HFF-Myc (cell line): ENCODE measurements around the gene CYBA.

Experiments used
- DNase-seq: peaks from one replicate; pipeline ENCODE4 v3.0.0-alpha.2; 2011; ENCODE audit warnings: low read depth; ENCODE audit errors: extremely low read depth
- H3K4me3 ChIP-seq: replicated peaks from 2 replicates; pipeline ENCODE4 v1.5.1; 2011; ENCODE audit warnings: low read depth, mild to moderate bottlenecking, control low read depth, low read length
- TF ChIP-seq, protein P1 (sequence below): IDR thresholded peaks from 2 replicates; pipeline ENCODE4 v1.5.1; 2012; ENCODE audit warnings: mild to moderate bottlenecking, low read depth, low read length, control low read depth; ENCODE audit errors: missing control alignments

CYBA gene

DNA sequence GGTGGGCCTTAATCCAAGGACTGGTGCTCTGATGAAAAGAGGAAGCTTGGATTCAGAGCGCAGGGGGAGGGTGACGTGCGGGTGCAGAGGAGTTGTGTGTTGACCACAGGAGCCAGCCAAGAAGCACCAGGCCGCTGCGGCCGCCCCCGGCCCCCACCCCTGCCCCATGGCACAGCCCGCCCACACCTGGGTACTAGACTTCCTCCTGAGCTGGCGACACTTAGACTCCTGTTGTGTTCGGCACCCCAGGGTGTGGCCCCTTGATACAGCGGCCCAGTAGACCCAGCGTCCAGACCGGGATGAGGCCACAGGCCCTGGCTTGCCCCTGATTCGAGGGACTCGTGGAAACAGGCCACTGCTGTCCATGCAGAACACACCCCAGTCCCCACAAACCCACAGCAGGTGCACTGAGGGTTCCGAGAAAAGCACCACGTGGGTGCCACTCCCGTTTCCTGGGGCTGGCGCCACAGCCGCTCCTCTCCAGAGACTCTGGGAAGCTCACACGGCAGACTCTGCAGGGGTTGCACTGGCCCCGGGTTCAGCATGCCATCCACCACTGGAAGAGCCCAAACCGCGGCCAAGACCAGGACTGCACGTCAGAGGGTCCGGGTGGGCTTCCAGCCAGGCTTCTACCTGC lies 41.2 kb upstream of the CYBA start:
- H3K4me3 ChIP-seq, result no peak overlapping the region
- TF ChIP-seq, protein P1, sequence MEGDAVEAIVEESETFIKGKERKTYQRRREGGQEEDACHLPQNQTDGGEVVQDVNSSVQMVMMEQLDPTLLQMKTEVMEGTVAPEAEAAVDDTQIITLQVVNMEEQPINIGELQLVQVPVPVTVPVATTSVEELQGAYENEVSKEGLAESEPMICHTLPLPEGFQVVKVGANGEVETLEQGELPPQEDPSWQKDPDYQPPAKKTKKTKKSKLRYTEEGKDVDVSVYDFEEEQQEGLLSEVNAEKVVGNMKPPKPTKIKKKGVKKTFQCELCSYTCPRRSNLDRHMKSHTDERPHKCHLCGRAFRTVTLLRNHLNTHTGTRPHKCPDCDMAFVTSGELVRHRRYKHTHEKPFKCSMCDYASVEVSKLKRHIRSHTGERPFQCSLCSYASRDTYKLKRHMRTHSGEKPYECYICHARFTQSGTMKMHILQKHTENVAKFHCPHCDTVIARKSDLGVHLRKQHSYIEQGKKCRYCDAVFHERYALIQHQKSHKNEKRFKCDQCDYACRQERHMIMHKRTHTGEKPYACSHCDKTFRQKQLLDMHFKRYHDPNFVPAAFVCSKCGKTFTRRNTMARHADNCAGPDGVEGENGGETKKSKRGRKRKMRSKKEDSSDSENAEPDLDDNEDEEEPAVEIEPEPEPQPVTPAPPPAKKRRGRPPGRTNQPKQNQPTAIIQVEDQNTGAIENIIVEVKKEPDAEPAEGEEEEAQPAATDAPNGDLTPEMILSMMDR, result no peak

DNA sequence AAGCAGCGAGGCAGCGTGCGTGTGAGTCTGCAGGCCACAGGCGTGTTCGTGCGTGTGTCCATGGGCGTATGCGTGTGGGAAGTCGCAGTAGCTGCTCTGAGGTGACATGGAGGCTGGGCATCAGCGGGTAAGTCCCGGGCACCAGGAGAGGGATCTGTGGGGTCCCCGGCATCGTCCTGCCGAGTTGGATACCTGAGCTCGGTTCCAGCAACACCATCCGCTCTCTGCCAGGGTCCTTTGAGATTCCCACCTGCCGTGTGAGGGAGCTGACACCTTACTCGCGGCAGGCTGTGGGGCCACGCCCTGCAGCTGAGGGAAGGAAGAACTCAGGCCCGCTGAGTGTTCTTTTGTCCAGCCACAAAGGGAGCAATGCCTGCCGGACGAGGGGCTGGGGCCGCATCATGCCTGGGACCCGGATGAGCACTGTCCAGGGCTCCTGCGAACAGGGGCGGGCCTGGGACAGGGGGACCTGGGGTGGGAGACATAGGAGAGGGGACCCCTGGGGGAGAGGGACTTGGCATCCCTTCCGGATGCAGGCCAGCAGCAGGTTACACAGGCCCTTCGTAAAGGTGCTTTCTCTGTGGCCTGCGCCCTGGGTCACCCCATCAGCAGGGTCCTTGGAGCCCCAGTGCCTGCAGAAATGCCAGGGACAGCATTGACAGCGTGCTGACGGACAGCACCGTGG lies 40.4 kb upstream of the CYBA start:
- TF ChIP-seq, protein P1, result no peak
- no peak for DNase-seq

More for the DNA sequence above, 41.2 kb upstream of the CYBA start:
- no peak for DNase-seq

DNA sequence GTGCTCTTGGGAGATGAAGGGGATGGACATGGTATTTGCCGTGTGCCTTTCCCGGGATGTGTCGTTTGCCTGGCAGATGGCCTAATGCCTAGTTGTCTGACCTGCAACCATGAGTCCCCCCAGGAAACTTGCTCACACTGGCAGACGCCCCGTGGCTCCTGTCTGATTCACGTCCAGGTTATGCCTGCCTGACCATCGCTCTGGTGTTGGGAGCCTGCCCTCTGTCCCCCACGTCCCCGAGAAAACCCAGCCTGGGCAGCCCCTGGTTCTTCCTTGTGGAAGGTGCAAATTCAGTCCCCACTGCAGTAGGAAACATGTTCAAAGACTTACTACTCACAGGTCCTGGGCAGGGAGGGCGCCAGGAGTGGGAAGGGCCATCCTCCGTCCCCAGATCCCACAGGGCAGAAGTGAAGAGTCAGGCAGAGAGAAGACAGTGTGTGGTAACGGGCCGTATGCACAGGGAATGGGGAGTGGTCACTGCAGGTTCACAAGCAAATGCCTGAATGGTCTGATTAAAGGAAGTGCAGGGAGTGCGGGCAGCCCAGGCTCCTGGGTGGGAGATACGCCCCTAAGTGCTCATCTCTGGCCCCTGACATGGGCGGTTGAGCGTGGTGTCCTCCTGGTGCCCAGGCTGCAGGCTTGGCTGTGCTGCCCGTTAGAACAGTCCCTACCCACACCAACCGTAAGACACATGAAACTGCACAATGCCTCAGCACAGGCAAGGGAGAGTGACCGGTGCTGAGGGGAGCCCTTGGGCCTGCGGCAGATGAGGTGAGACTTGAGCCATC lies 39.7 kb upstream of the CYBA start:
- no peak overlapping the region for H3K4me3 ChIP-seq
- TF ChIP-seq, protein P1, result no peak
- no peak for DNase-seq

More for the DNA sequence above, 40.4 kb upstream of the CYBA start:
- H3K4me3 ChIP-seq, result no peak overlapping the region

DNA sequence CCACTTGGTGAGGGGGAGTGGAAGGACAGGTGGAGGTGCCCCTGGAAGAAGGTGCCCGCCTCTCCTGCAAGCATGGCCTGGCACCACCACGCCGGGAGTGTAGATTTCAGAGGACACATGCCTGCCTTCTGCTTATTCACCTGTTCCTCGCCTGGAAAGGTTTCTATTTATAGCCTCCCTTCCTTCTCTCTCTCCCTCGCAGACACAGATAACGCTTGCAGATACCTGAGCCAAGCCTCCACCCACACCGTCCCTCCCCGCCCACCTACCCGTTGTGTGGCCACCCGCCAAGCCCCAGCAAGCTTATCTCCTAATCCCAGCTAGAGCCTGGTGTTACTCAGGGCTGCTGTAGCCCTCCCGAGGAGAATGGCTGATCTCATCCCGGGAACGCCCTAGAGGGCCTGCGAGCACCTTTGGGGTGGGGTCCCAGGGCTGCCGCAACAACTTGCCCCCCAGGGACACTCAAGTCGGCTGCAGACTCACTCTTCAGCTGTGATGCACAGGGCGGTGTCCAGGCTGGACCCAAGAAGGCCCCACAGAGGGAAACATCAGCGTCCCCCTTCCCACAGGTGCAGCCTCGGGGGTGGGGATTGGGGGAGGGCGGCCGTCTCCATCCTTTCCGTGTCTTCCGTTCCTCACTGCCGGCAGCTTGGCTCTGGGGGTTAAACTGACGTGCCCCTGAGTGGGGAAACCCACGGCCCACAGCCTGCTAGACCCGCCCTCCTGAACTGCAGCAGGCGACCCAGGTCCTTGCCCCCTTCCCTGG lies 37.3 kb upstream of the CYBA start:
- H3K4me3 ChIP-seq, result no peak overlapping the region
- DNase-seq, result no peak
- TF ChIP-seq, protein P1, result no peak

DNA sequence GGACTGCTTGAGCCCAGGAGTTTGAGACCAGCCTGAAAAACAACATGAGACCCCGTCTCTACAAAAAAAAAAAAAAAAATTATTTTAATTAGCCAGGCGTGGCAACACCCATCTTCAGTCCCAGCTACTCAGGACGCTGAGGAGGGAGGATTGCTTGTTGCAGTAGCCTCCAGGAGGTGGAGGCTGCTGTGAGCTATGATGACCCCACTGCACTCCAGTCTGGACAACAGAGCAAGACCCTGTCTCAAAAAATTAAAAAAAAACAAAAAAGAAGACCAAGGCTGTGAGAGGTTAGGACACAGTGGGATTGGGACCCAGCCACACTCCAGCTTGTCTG lies 36.8 kb upstream of the CYBA start:
- H3K4me3 ChIP-seq, result no peak overlapping the region
- TF ChIP-seq, protein P1, result no peak
- no peak for DNase-seq

DNA sequence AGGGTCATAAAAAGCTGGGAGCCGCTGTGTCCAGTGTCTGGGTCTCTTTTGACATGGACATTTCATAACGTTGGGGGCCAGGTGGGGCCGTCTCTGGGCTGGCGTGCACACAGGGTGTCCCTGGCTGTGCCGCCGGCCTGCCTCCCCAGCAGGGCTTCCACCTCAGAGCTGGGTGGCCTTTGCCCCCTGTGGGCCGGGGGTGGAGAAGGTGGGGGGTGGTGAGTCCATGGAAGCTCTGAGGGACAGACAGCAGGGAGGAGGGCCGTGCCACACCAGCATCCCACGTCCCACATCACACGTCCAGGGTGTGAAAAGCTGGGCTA lies 36.4 kb upstream of the CYBA start:
- TF ChIP-seq, protein P1, result no peak
- H3K4me3 ChIP-seq, result no peak overlapping the region
- DNase-seq, result no peak
